GM12892 (cell line): ENCODE measurements around the gene PNLIPRP2.

Experiments
- DNase-seq: peaks from one replicate; pipeline ENCODE4 v3.0.0; 2011; ENCODE audit not compliant: insufficient read length
- FAIRE-seq: peaks from 2 replicates; lab custom pipeline; 2011; peaks lifted over from hg19 to GRCh38; lab: Jason Lieb, UNC
- POLR2A ChIP-seq: IDR thresholded peaks from 2 replicates; pipeline ENCODE4 v1.6.1; 2011; ENCODE audit warnings: low read depth, low read length, control low read depth
- POLR2AphosphoS5 ChIP-seq: IDR thresholded peaks from 2 replicates; pipeline ENCODE4 v1.6.1; 2011; ENCODE audit warnings: low read depth, low read length, control low read depth
- TAF1 ChIP-seq: IDR thresholded peaks from 2 replicates; pipeline ENCODE4 v1.6.1; 2011; ENCODE audit warnings: low read depth, mild to moderate bottlenecking, control low read depth, low read length, borderline replicate concordance

PNLIPRP2 gene

DNA sequence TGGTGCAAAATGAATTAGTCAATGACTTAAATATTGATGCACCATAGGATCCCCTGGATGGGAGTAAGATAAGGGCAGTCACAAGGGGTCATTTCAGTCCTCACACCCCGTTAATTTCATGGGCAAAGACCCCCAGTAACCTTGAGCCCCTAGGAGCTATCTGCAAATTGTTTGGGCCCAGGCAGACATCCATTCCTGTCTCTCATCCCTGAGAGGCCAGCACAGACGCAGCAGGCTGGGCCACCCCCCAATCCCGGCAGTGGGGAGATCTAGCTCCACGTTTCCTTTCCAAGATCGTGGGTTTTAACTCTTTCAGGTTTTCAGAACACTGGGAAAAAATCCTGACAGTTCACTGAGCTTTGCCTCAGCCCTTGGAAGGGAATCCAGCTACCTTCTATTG, 40.1 kb downstream of the PNLIPRP2 start:
- no peak for DNase-seq
- no peak for FAIRE-seq
- no peak for TF ChIP-seq POLR2A
- no peak for TF ChIP-seq TAF1
- TF ChIP-seq POLR2AphosphoS5 = no peak

DNA sequence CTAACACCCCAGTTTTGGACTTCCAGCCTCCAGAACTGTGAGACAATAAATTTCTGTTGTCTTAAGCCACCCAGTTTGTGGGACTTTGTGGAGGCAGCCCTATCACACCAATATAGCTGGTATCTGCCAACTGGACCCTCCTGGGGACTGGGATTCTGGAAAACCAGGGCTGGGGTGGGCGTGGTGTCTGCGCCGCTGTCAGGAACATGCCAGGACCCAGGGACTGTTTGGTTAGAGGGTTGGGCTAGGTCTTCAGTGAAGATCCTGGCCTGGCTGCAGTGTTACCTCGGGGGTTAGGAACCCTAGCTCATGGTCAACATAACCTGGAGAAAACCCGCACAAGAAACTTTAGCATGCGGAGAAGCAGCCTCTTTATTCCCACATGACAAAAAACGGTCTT, 42.6 kb downstream of the PNLIPRP2 start:
- no peak for FAIRE-seq

GRCh38 chr10:116664631-116665030, 43.9 kb downstream of the PNLIPRP2 start:
- TF ChIP-seq POLR2A (no peak), TAF1 (no peak), POLR2AphosphoS5 (no peak)
- DNase-seq = no peak
- no peak for FAIRE-seq

More for the DNA sequence above, 42.6 kb downstream of the PNLIPRP2 start:
- no peak for TF ChIP-seq TAF1
- no peak for TF ChIP-seq POLR2A
- TF ChIP-seq POLR2AphosphoS5 = no peak
- DNase-seq = no peak

GRCh38 chr10:116665541-116666125, 44.9 kb downstream of the PNLIPRP2 start:
- DNase-seq = no peak
- TF ChIP-seq POLR2AphosphoS5 (no peak), TAF1 (no peak), POLR2A (no peak)
- no peak for FAIRE-seq

DNA sequence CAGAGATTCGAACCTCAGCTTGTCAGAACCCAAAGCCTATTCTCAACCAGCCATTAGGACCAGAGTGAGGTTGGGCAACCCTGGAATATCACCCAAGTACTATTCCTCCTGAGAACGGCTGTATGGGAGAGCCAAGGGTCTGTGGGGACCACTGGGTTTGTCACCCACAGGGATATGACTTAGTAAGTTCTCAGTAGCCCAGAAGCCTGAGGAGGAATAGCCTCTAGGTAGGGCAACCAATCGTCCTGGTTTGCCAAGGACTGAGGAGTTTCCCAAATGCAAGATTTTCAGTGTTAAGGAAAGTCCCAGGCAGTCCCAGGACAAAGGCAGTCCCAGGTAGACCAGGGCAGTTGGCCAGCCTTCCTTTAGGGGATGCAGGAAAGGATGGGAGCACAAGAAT, 46.7 kb downstream of the PNLIPRP2 start:
- DNase-seq (no peak), FAIRE-seq (no peak)
- TF ChIP-seq TAF1 (no peak), POLR2AphosphoS5 (no peak), POLR2A (no peak)

DNA sequence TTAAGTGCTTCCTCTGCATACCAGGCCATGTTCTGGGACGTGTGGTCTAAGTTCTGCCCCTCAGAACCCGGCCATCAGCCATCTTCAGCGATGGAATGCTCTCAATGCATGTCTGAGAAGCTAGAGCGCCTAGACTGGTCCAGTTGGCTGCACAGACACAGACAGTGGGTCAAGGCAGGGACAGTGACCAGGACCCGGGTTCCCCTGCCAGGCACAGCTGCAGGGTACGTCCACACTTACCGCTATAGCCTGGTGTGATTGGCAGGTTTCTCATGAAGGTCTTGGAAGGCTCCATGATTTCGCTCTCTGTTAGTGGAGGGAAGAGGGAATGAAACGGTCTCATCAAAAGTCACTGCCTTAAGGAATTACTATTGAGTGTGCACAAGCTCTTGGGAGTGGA, 47.3 kb downstream of the PNLIPRP2 start:
- TF ChIP-seq POLR2AphosphoS5 (no peak), TAF1 (no peak), POLR2A (no peak)
- DNase-seq = no peak
- FAIRE-seq = no peak

DNA sequence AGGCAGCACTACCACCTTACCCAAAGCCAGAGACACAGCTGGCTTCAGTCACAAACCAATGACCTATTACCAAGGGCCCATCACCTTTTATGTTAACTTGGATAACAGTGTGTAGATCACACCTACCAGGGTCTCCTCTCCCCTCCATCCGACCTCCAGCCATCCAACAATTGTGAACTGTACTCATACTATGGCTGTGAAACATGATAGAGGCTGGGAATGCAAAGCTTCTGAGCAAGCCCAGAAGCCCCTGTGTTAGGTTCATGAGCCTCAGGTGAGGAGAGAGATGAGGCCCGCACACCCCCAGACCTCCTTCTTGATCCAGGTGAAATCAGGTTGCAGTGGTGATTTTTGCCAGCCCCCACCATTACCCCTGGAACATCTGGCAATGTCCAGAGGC, 47.7 kb downstream of the PNLIPRP2 start:
- FAIRE-seq (no peak), DNase-seq (no peak)
- no peak for TF ChIP-seq TAF1
- no peak for TF ChIP-seq POLR2A
- no peak for TF ChIP-seq POLR2AphosphoS5

GRCh38 chr10:116669080-116669479, 48.3 kb downstream of the PNLIPRP2 start:
- TF ChIP-seq POLR2A (no peak), POLR2AphosphoS5 (no peak), TAF1 (no peak)
- FAIRE-seq (no peak), DNase-seq (no peak)

GRCh38 chr10:116669832-116670644, 49.3 kb downstream of the PNLIPRP2 start:
- TF ChIP-seq TAF1 (no peak), POLR2A (no peak), POLR2AphosphoS5 (no peak)
- FAIRE-seq = no peak
- no peak for DNase-seq

DNA sequence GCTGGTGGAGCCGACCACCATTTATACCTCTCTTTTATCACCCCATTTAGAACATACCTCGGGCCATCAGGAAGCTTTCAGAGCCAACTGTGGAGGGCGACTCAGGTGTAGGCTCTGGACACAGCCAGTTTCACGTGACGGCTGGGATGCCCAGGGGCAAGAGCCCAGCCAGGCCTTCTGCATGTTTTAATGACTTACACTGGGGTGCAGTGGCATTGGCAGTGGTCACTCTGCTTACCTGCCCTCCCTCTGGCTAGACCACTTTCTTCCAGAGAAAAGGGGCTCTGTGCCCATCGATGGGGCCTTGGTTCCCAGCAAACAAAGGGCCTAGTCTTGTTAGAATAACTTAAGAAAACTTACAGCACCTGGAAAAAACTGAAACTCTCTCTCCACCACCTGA, 50.0 kb downstream of the PNLIPRP2 start:
- no peak for FAIRE-seq
- TF ChIP-seq POLR2A (no peak), TAF1 (no peak), POLR2AphosphoS5 (no peak)
- no peak for DNase-seq

DNA sequence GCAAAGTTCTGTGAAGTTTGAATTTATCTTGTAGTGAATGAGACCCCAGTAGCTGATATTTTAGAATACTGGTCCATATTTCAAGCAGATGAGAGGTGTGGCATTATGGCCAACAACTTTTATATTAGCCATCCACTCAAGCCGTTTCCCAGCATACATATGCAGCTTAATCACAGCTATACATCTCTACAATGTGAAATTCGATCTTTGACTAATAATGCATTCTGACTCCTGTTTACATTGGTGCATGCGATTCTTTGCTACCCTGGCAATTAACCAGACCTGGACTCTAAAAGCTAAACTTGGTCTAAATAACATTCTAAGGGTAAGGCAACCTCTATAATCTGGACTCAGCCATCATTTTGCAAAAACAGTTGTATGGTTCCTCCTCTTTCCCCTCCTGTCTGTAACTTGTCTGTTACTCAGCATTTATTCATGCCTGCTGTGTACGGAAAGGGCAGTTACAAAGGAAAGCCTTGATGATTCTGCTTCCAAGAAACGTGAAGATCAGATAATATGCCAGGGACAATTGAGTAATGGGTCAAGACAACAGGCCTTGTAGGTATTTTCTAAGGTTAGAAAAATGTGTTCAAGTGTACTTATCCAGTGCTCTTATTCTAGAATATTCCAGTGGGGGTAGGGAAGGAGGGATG, 50.6 kb downstream of the PNLIPRP2 start:
- no peak for DNase-seq
- TF ChIP-seq TAF1 (no peak), POLR2A (no peak), POLR2AphosphoS5 (no peak)
- no peak for FAIRE-seq

GRCh38 chr10:116672891-116673290, 52.1 kb downstream of the PNLIPRP2 start:
- DNase-seq (no peak), FAIRE-seq (no peak)
- TF ChIP-seq POLR2A (no peak), TAF1 (no peak), POLR2AphosphoS5 (no peak)
